K562 (cell line): ENCODE results near the gene PCSK2. TPM values are rescaled to one million over a fixed set of nuclear protein-coding genes. Genes with fewer than 3 reads are reported as not detected.

ENCODE experiments used
- ATAC-seq: fragments of 200-7000 bp; cut with Tn5 transposase; 3 replicates; pipeline ENCODE4 v1.9.1; 2020; ENCODE audit warnings: moderate library complexity
- BruUV-seq: library from RNA; stranded (reverse); fragments of 400-500 nt; replicated peaks from 2 replicates; lab custom pipeline; 2021; lab: Mats Ljungman, UMichigan
- CTCF ChIA-PET: fragments of 300-600 bp; formaldehyde crosslinking; extraction: SDS; loops from one replicate; lab custom pipeline; 2021; ENCODE audit warnings: low intra/inter-chr PET ratio; lab: Yijun Ruan, JAX
- POLR2A ChIA-PET: fragments of 300-600, 350-650 bp; sonication (Branson Sonifier 250); formaldehyde crosslinking; extraction: SDS; loops from one replicate; lab custom pipeline; 2021; ENCODE audit warnings: antibody characterized with exemption, inconsistent platforms; lab: Yijun Ruan, JAX
- DNase-seq, 4 experiments: peaks; one replicate each; pipeline versions ENCODE4 v3.0.0 to v3.0.0-alpha.2; 2011 to 2018; ENCODE audit warnings: low spot score in 3 of 4, mixed read lengths in 3 of 4; ENCODE audit errors: extremely low read depth in 1 of 4
- FAIRE-seq: peaks from 2 replicates; lab custom pipeline; 2011; peaks lifted over from hg19 to GRCh38; lab: Jason Lieb, UNC
- H2AFZ ChIP-seq: 2 replicates; pipeline ENCODE4 v1.6.0; 2011; ENCODE audit warnings: low read depth, low read length, control low read depth, inconsistent platforms
- H3K27ac ChIP-seq: fragments of 200-600 bp; 3 replicates; pipeline ENCODE4 v1.8.0; 2011; ENCODE audit warnings: low read depth, mild to moderate bottlenecking, control low read depth, inconsistent platforms, low read length, moderate library complexity, mixed read lengths; ENCODE audit errors: extremely low read depth
- H3K27me3 ChIP-seq, 2 experiments: fragments of 300-600 bp in 1 of 2; 2 replicates in 1 of 2; 3 replicates in 1 of 2; pipeline versions ENCODE4 v1.6.0 to v1.8.0; 2011; ENCODE audit warnings: inconsistent platforms in 2 of 2, low read length in 2 of 2, mild to moderate bottlenecking in 1 of 2, mixed read lengths in 1 of 2, moderate library complexity in 1 of 2; ENCODE audit not compliant: control insufficient read depth in 2 of 2, insufficient read depth in 2 of 2
- H3K36me3 ChIP-seq: fragments of 300-600 bp; 3 replicates; pipeline ENCODE4 v1.8.0; 2011; ENCODE audit warnings: mild to moderate bottlenecking, low read length, inconsistent platforms; ENCODE audit not compliant: control insufficient read depth, insufficient read depth
- H3K4me1 ChIP-seq, 2 experiments: fragments of 200-600 bp in 1 of 2; replicated peaks in 1 of 2; 2 replicates in 1 of 2; 3 replicates in 1 of 2; pipeline versions ENCODE4 v1.5.1 to v1.8.0; 2011; ENCODE audit warnings: inconsistent platforms in 2 of 2, low read length in 2 of 2, mild to moderate bottlenecking in 1 of 2, mixed read lengths in 1 of 2, moderate library complexity in 1 of 2; ENCODE audit not compliant: control insufficient read depth in 2 of 2, insufficient read depth in 2 of 2
- H3K4me2 ChIP-seq: 2 replicates; pipeline ENCODE4 v1.6.1; 2011; ENCODE audit warnings: low read length, control low read depth, inconsistent platforms, mixed read lengths; ENCODE audit not compliant: insufficient read depth
- H3K4me3 ChIP-seq: fragments of 200-600 bp; sonication (generic), shearing (Covaris generic); 2 replicates; pipeline ENCODE4 v1.5.1; 2016; ENCODE audit warnings: control low read depth, inconsistent platforms
- H3K79me2 ChIP-seq: fragments of 200-600 bp; 3 replicates; pipeline ENCODE4 v1.8.0; 2011; ENCODE audit warnings: low read length, inconsistent platforms; ENCODE audit not compliant: control insufficient read depth, insufficient read depth
- H3K9ac ChIP-seq, 2 experiments: 2 replicates each; pipeline versions ENCODE4 v1.6.0 to v1.6.1; 2011; ENCODE audit warnings: low read depth in 2 of 2, low read length in 2 of 2, control low read depth in 1 of 2, inconsistent platforms in 1 of 2, mild to moderate bottlenecking in 1 of 2, mixed read lengths in 1 of 2; ENCODE audit not compliant: insufficient read depth in 1 of 2
- H3K9me1 ChIP-seq: one replicate; pipeline ENCODE4 v1.6.0; 2011; ENCODE audit warnings: inconsistent platforms, mild to moderate bottlenecking, low read length, moderate library complexity; ENCODE audit not compliant: control insufficient read depth, insufficient read depth
- H3K9me3 ChIP-seq: replicated peaks from 2 replicates; pipeline ENCODE4 v1.5.1; 2011; ENCODE audit warnings: low read depth, low read length, inconsistent platforms; ENCODE audit not compliant: control insufficient read depth, insufficient read depth
- H4K20me1 ChIP-seq: replicated peaks from 2 replicates; pipeline ENCODE4 v1.6.1; 2011; ENCODE audit warnings: low read length, inconsistent platforms, mixed read lengths; ENCODE audit not compliant: control insufficient read depth, insufficient read depth
- ARID3B ChIP-seq: fragments of 250-450 bp; sonication (Bioruptor Pico); IDR thresholded peaks from 2 replicates; pipeline ENCODE4 v1.4.0; 2020; ENCODE audit warnings: borderline replicate concordance
- BHLHE40 ChIP-seq: IDR thresholded peaks from 2 replicates; pipeline ENCODE4 v1.6.1; 2011; ENCODE audit warnings: low read length, improper control_type of control experiment
- BRF1 ChIP-seq: IDR thresholded peaks from 3 replicates; pipeline ENCODE4 v1.6.1; 2011; ENCODE audit warnings: borderline replicate concordance, mild to moderate bottlenecking; ENCODE audit not compliant: insufficient read length; ENCODE audit errors: extremely low read depth
- C11orf30 ChIP-seq: fragments of 450-650 bp; IDR thresholded peaks from 2 replicates; pipeline ENCODE4 v1.6.1; 2016; ENCODE audit warnings: low read depth, mild to moderate bottlenecking
- JUNB ChIP-seq: fragments of 450-650 bp; formaldehyde crosslinking; conservative IDR thresholded peaks from 2 replicates; pipeline ENCODE4 v1.4.0; 2020; ENCODE audit warnings: mild to moderate bottlenecking
- KLF13 ChIP-seq: fragments of 450-650 bp; IDR thresholded peaks from 2 replicates; pipeline ENCODE4 v1.6.1; 2016; ENCODE audit warnings: missing genetic modification characterization, low read depth, mild to moderate bottlenecking, missing compliant biosample characterization, moderate library complexity, borderline replicate concordance
- L3MBTL2 ChIP-seq: fragments of 450-650 bp; IDR thresholded peaks from 2 replicates; pipeline ENCODE4 v1.6.1; 2016; ENCODE audit warnings: mild to moderate bottlenecking, moderate library complexity
- NELFE ChIP-seq: IDR thresholded peaks from 2 replicates; pipeline ENCODE4 v1.6.1; 2011; ENCODE audit warnings: mild to moderate bottlenecking; ENCODE audit not compliant: insufficient read depth, insufficient read length
- NR3C1 ChIP-seq: sonication (generic); formaldehyde crosslinking; IDR thresholded peaks from 2 replicates; pipeline ENCODE4 v1.8.1; 2022; ENCODE audit warnings: missing genetic modification reagents
- RFX5 ChIP-seq: IDR thresholded peaks from 2 replicates; pipeline ENCODE4 v1.6.1; 2011; ENCODE audit warnings: low read depth, mild to moderate bottlenecking, improper control_type of control experiment, low read length
- STAT5B ChIP-seq: fragments of 250-450 bp; sonication (Bioruptor Pico); IDR thresholded peaks from 2 replicates; pipeline ENCODE4 v1.8.0; 2021; ENCODE audit warnings: mild to moderate bottlenecking, inconsistent platforms
- TCF3 ChIP-seq: sonication (generic); formaldehyde crosslinking; IDR thresholded peaks from 2 replicates; pipeline ENCODE4 v1.4.0; 2020; ENCODE audit warnings: mild to moderate bottlenecking, missing genetic modification reagents
- U2AF1 ChIP-seq: fragments of 200-400 bp; formaldehyde crosslinking; optimal IDR thresholded peaks from 2 replicates; pipeline ENCODE3; 2017; ENCODE audit warnings: mild to moderate bottlenecking, low read depth, low read length, moderate library complexity
- ZNF174 ChIP-seq: fragments of 250-450 bp; sonication (Bioruptor Pico); IDR thresholded peaks from 2 replicates; pipeline ENCODE4 v1.4.0; 2020; ENCODE audit warnings: mild to moderate bottlenecking
- ZNF586 ChIP-seq: fragments of 450-650 bp; formaldehyde crosslinking; conservative IDR thresholded peaks from 2 replicates; pipeline ENCODE4 v1.4.0; 2020; ENCODE audit warnings: mild to moderate bottlenecking, moderate library complexity
- WGBS: fragments of 100-300 bp; shearing (Covaris generic); methylation state at CpG from one replicate; pipeline ENCODE4 v1.1.6; 2016; ENCODE audit warnings: low coverage, mixed read lengths; ENCODE audit not compliant: insufficient coverage; ENCODE audit errors: missing lambda C conversion rate; 5-methylcytosine and 5-hydroxymethylcytosine counted together
- in situ Hi-C: fragments of 300-500 bp; cut with MboI; formaldehyde crosslinking; loops from 4 replicates; pipeline ENCODE4 v1.15.0; 2018; ENCODE audit warnings: inconsistent platforms, mixed read lengths
- intact Hi-C: fragments of 100-400 bp; cut with micrococcal nuclease; formaldehyde crosslinking; loops from 2 replicates; pipeline ENCODE4 v1.14.2; 2022
- polyA plus RNA-seq, 8 experiments: library from polyadenylated mRNA; depleted of rRNA in 4 of 8; stranded (reverse) in 5 of 8; unstranded in 3 of 8; fragments of >200 nt; fragmentation: Nextera tagmentation in 2 of 8; fragmentation: Illumina TruSeq in 1 of 8; extraction: Ambion mirVana in 2 of 8; extraction: Trizol in 1 of 8; gene quantifications; 2 replicates each; pipeline versions ENCODE4 v1.2.1 to v1.2.3, GENCODE V29; 2011 to 2014; ENCODE audit warnings: inconsistent platforms in 1 of 8, missing spikeins in 1 of 8
- total RNA-seq, 7 experiments: library from RNA; depleted of rRNA in 6 of 7; stranded (reverse); fragments of >200 nt in 6 of 7; fragmentation: Illumina TruSeq in 2 of 7; extraction: Trizol in 2 of 7; gene quantifications; 2 replicates each; pipeline versions ENCODE4 v1.2.1 to v1.2.3, GENCODE V29; 2011 to 2021; ENCODE audit warnings: low replicate concordance in 1 of 7
- TF ChIP-seq, protein P1 (sequence below): sonication (generic); formaldehyde crosslinking; IDR thresholded peaks from 2 replicates; pipeline ENCODE4 v1.8.0; 2022; ENCODE audit warnings: mild to moderate bottlenecking, missing genetic modification reagents

Gene PCSK2
- total and polyA plus RNA-seq, 9 of the 15 experiments (the other 6 are each of a cell fraction or from before 2014, with no cell fraction given), result 0.04 to 0.07 (median 0.05) TPM; not detected in 6

- TF ChIP-seq, protein P1, sequence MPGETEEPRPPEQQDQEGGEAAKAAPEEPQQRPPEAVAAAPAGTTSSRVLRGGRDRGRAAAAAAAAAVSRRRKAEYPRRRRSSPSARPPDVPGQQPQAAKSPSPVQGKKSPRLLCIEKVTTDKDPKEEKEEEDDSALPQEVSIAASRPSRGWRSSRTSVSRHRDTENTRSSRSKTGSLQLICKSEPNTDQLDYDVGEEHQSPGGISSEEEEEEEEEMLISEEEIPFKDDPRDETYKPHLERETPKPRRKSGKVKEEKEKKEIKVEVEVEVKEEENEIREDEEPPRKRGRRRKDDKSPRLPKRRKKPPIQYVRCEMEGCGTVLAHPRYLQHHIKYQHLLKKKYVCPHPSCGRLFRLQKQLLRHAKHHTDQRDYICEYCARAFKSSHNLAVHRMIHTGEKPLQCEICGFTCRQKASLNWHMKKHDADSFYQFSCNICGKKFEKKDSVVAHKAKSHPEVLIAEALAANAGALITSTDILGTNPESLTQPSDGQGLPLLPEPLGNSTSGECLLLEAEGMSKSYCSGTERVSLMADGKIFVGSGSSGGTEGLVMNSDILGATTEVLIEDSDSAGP, result no peak
- TF ChIP-seq C11orf30, result no peak
- no peak for TF ChIP-seq TCF3
- no peak for TF ChIP-seq RFX5
- no peak for TF ChIP-seq ZNF174
- TF ChIP-seq BHLHE40, result no peak
- no peak for TF ChIP-seq NELFE
- TF ChIP-seq ARID3B (CRISPR knock-in tag), result no peak
- no peak for TF ChIP-seq BRF1
- no peak for TF ChIP-seq U2AF1
- TF ChIP-seq NR3C1 (CRISPR knock-in tag), result no peak
- TF ChIP-seq STAT5B (CRISPR knock-in tag), result no peak
- TF ChIP-seq L3MBTL2, result no peak
- no peak for TF ChIP-seq KLF13 (tag)
- no peak for TF ChIP-seq JUNB (CRISPR knock-in tag)
- TF ChIP-seq ZNF586 (CRISPR knock-in tag), result no peak
- in situ Hi-C loops, result no loop called here
- DNase-seq (no peak), FAIRE-seq (no peak), ATAC-seq (no peak)
- 0% methylated on average over 7 of the region's 7 CpGs for WGBS
- Histone ChIP-seq H3K4me1 (no peaks in the 10 kb centered on the region), H3K9me1 (no peaks in the 10 kb centered on the region), H3K9me3 (no peaks in the 10 kb centered on the region), H3K36me3 (no peaks in the 10 kb centered on the region), H3K4me3 (no peak overlapping the region), H3K79me2 (no peaks in the 10 kb centered on the region), H3K4me2 (no peak overlapping the region), H2AFZ (no peak overlapping the region), H3K9ac (no peak overlapping the region), H4K20me1 (no peaks in the 10 kb centered on the region), H3K27ac (no peak overlapping the region), H3K27me3 (no peaks in the 10 kb centered on the region)
- intact Hi-C loops, result no loop called here
- CTCF ChIA-PET, result no interaction called here
- no TSS peak for BruUV-seq
- POLR2A ChIA-PET, result no interaction called here
Observed at GRCh38 chr20:17205084-17205813, 21.6 kb upstream of the PCSK2 start.
